Gastrocnemius medialis (tissue), 4 donors: ENCODE measurements around the gene OR8B8. TPM values are rescaled to one million over a fixed set of nuclear protein-coding genes. Genes with fewer than 3 reads are reported as not detected.

ENCODE experiments used
- ATAC-seq, 2 donors: fragments of 150-250 bp; one replicate each; pipeline ENCODE4 v1.9.1; 2016
- DNase-seq, 2 donors: peaks; one replicate each; pipeline ENCODE4 v3.0.0-alpha.2; 2019
- H3K27ac ChIP-seq, 4 donors: fragments of 200-600 bp; sonication (generic); 1 replicate in 1 of 4; 2 replicates in 3 of 4; pipeline ENCODE4 v1.5.1; 2016 to 2018; ENCODE audit warnings: mild to moderate bottlenecking in 2 of 4, moderate library complexity in 1 of 4
- H3K27me3 ChIP-seq, 3 donors: fragments of 200-600 bp; sonication (generic) in 2 of 3; 1 replicate in 1 of 3; 2 replicates in 2 of 3; pipeline versions ENCODE4 v1.5.1 to v1.6.0; 2016 to 2019; ENCODE audit warnings: mild to moderate bottlenecking in 1 of 3, moderate library complexity in 1 of 3
- H3K36me3 ChIP-seq, 2 donors: fragments of 200-600 bp; sonication (generic) in 1 of 2; one replicate each; pipeline ENCODE4 v1.5.1; 2017 to 2018
- H3K4me1 ChIP-seq, 2 donors: fragments of 200-600 bp; sonication (generic) in 1 of 2; one replicate each; pipeline ENCODE4 v1.5.1; 2016 to 2017; ENCODE audit warnings: mild to moderate bottlenecking in 2 of 2
- H3K4me3 ChIP-seq, 4 donors: fragments of 200-600 bp; sonication (generic) in 3 of 4; 1 replicate in 1 of 4; 2 replicates in 3 of 4; pipeline ENCODE4 v1.5.1; 2016 to 2019; ENCODE audit warnings: mild to moderate bottlenecking in 2 of 4
- H3K9me3 ChIP-seq, 3 donors: fragments of 200-600 bp; sonication (generic) in 2 of 3; 1 replicate in 1 of 3; 2 replicates in 2 of 3; pipeline ENCODE4 v1.5.1; 2016 to 2019
- CTCF ChIP-seq, 5 experiments: fragments of 450-650 bp in 3 of 5; fragments of 200-600 bp in 2 of 5; sonication (generic) in 2 of 5; IDR thresholded peaks in 4 of 5; conservative IDR thresholded peaks in 1 of 5; 1 replicate in 4 of 5; 2 replicates in 1 of 5; pipeline ENCODE4 v1.5.1; 2016 to 2019; ENCODE audit warnings: antibody characterized with exemption in 5 of 5, mild to moderate bottlenecking in 3 of 5, moderate library complexity in 3 of 5
- POLR2A ChIP-seq, 2 donors: fragments of 450-650 bp; IDR thresholded peaks; one replicate each; pipeline ENCODE4 v1.6.1; 2017; ENCODE audit warnings: antibody characterized with exemption in 2 of 2, mild to moderate bottlenecking in 2 of 2, moderate library complexity in 2 of 2
- in situ Hi-C, 4 donors: fragments of 200-750 bp; cut with MboI; loops; one replicate each; pipeline versions ENCODE4 v1.15.0 to v1.8.0; 2017; ENCODE audit warnings: low sequenced_read_pairs in 4 of 4
- intact Hi-C: fragments of 100-400 bp; cut with DNase I; formaldehyde crosslinking; loops from one replicate; pipeline ENCODE4 v1.15.1; 2023; ENCODE audit warnings: low total_unique reads
- total RNA-seq, 4 donors: library from RNA; depleted of rRNA; stranded (reverse); fragments of >200 nt; gene quantifications; one replicate each; pipeline versions ENCODE4 v1.1.0 to v1.2.3, GENCODE V29; 2016

The OR8B8 gene
- total RNA-seq, 4 donors from 2014 or later = not detected

- TF ChIP-seq CTCF (IDR thresholded peaks at IDR 0.05 in 4 of 5, conservative IDR thresholded peaks at IDR 0.05 in 1 of 5) (no peak), POLR2A (IDR thresholded peaks at IDR 0.05) (no peak)
- in situ Hi-C loops = no loop called here
- intact Hi-C loops = no loop called here
Observed at GRCh38 chr11:124474079-124474478, 28.6 kb upstream of the OR8B8 start.

DNA sequence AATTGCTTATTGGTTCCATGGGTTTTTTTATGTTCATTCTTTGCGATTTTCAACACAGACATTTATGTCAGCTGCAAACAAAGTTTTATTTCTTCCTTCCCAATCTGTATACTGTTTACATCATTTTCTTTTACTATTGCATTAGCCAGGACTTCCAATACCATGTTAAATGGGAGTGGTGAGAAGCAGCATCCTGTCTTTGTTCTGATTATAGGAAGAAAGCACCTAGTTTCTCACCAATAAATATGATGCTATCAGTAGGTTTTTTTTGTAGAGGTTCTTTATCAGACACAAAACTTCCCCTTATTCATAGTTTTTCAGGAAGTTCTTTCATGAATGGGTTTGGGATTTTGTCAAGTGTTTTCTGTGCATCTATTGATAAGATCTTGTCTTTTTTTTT, 28.0 kb upstream of the OR8B8 start:
- no peak overlapping the region for H3K27ac ChIP-seq
- H3K9me3 ChIP-seq = no peaks in the 10 kb centered on the region
- in situ Hi-C loops = no loop called here
- ATAC-seq = no peak
- no peak overlapping the region for H3K4me3 ChIP-seq
- no peaks in the 10 kb centered on the region for H3K36me3 ChIP-seq
- peaks cover 0 to 4% of the 10 kb centered on the region in 2 donors for H3K4me1 ChIP-seq
- no peak for DNase-seq
- intact Hi-C loops = no loop called here
- TF ChIP-seq CTCF (IDR thresholded peaks at IDR 0.05 in 4 of 5, conservative IDR thresholded peaks at IDR 0.05 in 1 of 5) (no peak), POLR2A (IDR thresholded peaks at IDR 0.05) (no peak)
- H3K27me3 ChIP-seq = no peaks in the 10 kb centered on the region

More at GRCh38 chr11:124474079-124474478, 28.6 kb upstream of the OR8B8 start:
- no peak overlapping the region for H3K4me3 ChIP-seq
- no peaks in the 10 kb centered on the region for H3K27me3 ChIP-seq
- DNase-seq = no peak
- no peak overlapping the region for H3K27ac ChIP-seq
- no peak for ATAC-seq
- H3K9me3 ChIP-seq = no peaks in the 10 kb centered on the region
- H3K36me3 ChIP-seq = no peaks in the 10 kb centered on the region
- H3K4me1 ChIP-seq = peaks cover 0 to 4% of the 10 kb centered on the region in 2 donors

DNA sequence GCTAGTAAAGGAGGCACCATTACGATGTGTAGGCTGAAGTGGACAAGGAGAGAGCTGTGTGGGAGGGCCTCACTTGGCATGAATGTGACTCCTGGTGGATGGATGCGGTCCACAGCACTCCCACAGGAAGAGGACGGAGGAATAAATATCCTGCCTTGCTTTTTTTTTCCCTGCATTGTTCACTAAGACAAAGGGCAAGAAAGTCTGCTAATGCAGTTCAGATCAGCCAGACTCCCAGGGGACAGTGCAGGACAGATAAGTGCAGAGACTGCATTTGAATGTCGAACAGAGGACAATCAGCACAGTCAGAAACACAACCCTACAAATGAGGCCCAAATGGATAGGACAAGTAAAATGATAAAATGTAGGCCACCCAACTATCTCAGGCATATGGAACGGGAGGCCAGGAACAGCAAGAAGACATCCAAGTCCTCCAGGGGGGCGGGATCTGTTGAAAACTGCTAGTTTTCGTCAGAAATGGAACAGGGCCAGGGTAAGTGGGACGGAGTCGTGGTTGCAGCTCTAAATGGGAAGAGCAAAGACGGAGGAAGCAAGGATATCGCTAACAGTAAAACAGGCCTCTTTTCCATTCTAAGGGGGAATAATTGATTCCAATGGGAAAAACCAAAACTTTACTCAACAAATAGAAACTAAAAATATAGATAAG, 25.2 kb upstream of the OR8B8 start:
- Histone ChIP-seq H3K9me3 (no peaks in the 10 kb centered on the region), H3K36me3 (no peaks in the 10 kb centered on the region), H3K4me1 (peaks cover 0 to 4% of the 10 kb centered on the region in 2 donors), H3K27me3 (no peaks in the 10 kb centered on the region), H3K4me3 (no peak overlapping the region), H3K27ac (peak overlapping the region in 1 of 4 donors; percentile 15)
- TF ChIP-seq CTCF (IDR thresholded peaks at IDR 0.05 in 4 of 5, conservative IDR thresholded peaks at IDR 0.05 in 1 of 5) = no peak
- no peak for TF ChIP-seq POLR2A (IDR thresholded peaks at IDR 0.05)
- in situ Hi-C loops = no loop called here
- DNase-seq (no peak), ATAC-seq (no peak)
- intact Hi-C loops = no loop called here

DNA sequence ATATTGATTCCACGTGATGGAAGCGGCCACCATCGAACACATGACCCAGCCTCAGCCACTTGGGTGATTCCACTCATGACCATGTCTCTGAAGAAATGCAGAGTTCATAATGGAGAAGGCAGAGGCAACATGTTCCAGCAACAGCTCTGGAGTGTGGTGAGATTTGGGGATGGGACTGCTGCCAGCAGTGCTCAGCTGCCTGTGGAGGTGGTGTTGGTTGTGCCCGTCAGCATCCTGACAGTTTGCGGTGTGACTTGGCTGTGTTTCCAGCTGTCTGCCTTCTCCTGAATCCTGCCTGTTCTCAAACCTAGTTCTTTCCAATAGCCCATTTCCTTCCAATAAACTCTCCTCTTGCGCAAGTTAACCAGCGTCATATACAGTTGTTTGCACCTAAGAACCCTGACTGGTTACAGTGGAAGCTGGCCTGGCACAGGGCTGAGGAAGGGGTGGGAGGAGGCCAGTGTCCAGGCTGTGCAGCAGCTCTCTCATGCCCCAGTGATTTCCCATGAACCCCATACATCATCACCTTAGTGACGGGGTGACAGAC, 22.0 kb upstream of the OR8B8 start:
- Histone ChIP-seq H3K9me3 (no peaks in the 10 kb centered on the region), H3K27ac (no peak overlapping the region), H3K4me3 (no peak overlapping the region), H3K4me1 (peaks cover 0 to 4% of the 10 kb centered on the region in 2 donors), H3K27me3 (no peaks in the 10 kb centered on the region), H3K36me3 (no peaks in the 10 kb centered on the region)
- in situ Hi-C loops = no loop called here
- intact Hi-C loops = no loop called here
- ATAC-seq = no peak
- no peak for DNase-seq
- TF ChIP-seq POLR2A (IDR thresholded peaks at IDR 0.05) (no peak), CTCF (IDR thresholded peaks at IDR 0.05 in 4 of 5, conservative IDR thresholded peaks at IDR 0.05 in 1 of 5) (no peak)
